CD4-positive, alpha-beta T cell treated with Interferon gamma for 1 hour (primary cell): ENCODE measurements around the gene EFHB.
A peak's percentile ranks its signal among the peaks of the same experiment; 100 is the strongest.
"Not testable (repeated sequence)": the region's sequence is repeated elsewhere in the genome, so short reads cannot be mapped to it uniquely, and the experiment has no call there.

ENCODE experiments used
- DNase-seq: peaks from one replicate; pipeline ENCODE4 v3.0.0-alpha.2; 2020

Gene EFHB

GRCh38 chr3:19934098-19934566, at the start of gene EFHB:
Gene EFHB (minus strand): TSS chr3:19934217. CDS start chr3:19934018, 199 bp downstream.
- no peak for DNase-seq

GRCh38 chr3:19972054-19972453, 38.0 kb upstream of the EFHB start:
- no peak for DNase-seq

- no peak for DNase-seq
Measured at GRCh38 chr3:19970327-19970726, 36.3 kb upstream of the EFHB start.

- no peak for DNase-seq
Measured at GRCh38 chr3:19967812-19968211, 33.8 kb upstream of the EFHB start.

- no peak for DNase-seq
Measured at GRCh38 chr3:19967208-19967607, 33.2 kb upstream of the EFHB start.

- no peak for DNase-seq
Measured at GRCh38 chr3:19961960-19962359, 27.9 kb upstream of the EFHB start.

- DNase-seq, result no peak
Measured at GRCh38 chr3:19960696-19961095, 26.7 kb upstream of the EFHB start.

- no peak for DNase-seq
Measured at GRCh38 chr3:19959505-19959904, 25.5 kb upstream of the EFHB start.

GRCh38 chr3:19957354-19957753, 23.3 kb upstream of the EFHB start:
- DNase-seq, result not testable (repeated sequence)

- DNase-seq, result no peak
Measured at GRCh38 chr3:19954676-19955075, 20.7 kb upstream of the EFHB start.

- no peak for DNase-seq
Measured at GRCh38 chr3:19950316-19950715, 16.3 kb upstream of the EFHB start.

- DNase-seq, result no peak
Measured at GRCh38 chr3:19948226-19948591, 14.2 kb upstream of the EFHB start.

GRCh38 chr3:19947549-19948225, 13.7 kb upstream of the EFHB start:
- DNase-seq, result peak; percentile 53

GRCh38 chr3:19946832-19947548, 13.0 kb upstream of the EFHB start, which contains the start of gene RAB5A:
Gene RAB5A (plus strand): TSS chr3:19947097. CDS start chr3:19950899, 3,802 bp downstream.
- DNase-seq, result peak; percentile 97

GRCh38 chr3:19945969-19946831, 12.2 kb upstream of the EFHB start:
- DNase-seq, result no peak

GRCh38 chr3:19945534-19945933, 11.5 kb upstream of the EFHB start:
- DNase-seq, result no peak

- DNase-seq, result no peak
Measured at GRCh38 chr3:19940643-19941042, 6.6 kb upstream of the EFHB start.

GRCh38 chr3:19938295-19938627, 4.2 kb upstream of the EFHB start:
- DNase-seq, result no peak

GRCh38 chr3:19937459-19938294, 3.7 kb upstream of the EFHB start:
- no peak for DNase-seq

GRCh38 chr3:19932422-19932821, 1.6 kb downstream of the EFHB start:
- DNase-seq, result no peak

- DNase-seq, result no peak
Measured at GRCh38 chr3:19931767-19932188, 2.2 kb downstream of the EFHB start.

- DNase-seq, result peak; percentile 25
Measured at GRCh38 chr3:19931180-19931692, 2.8 kb downstream of the EFHB start.
